ENCODE data around the gene GXYLT2. TPM values are rescaled to one million over a fixed set of nuclear protein-coding genes. Genes with fewer than 3 reads are reported as not detected.

Gene GXYLT2
- total and polyA plus RNA-seq, 2 donors (not counting 1 experiment from before 2014, with no cell fraction given), result not detected

DNA sequence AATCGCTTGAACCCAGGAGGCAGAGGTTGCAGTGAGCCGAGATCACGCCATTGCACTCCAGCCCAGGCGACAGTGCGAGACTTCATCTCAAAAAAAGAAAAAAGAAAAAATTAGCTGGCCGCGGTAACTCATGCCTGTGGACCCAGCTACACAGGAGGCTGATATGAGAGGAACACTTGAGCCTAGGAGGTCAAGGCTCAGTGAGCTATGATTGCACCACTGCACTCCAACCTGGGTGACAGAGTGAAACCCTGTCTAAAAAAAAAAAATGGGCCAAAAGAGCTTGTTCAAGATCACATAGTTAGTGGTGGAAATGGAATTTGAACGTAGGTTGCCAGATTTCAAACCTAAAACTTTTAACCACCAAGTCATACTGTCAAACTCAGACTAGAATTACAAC, 62.5 kb downstream of the GXYLT2 start:
- 90% methylated on average over 6 of the region's 8 CpGs for WGBS (ENCODE audit: insufficient coverage)
- DNase-seq, result no peak
- H3K4me3 Mint-ChIP-seq, result no peak overlapping the region
- Histone ChIP-seq H3K9ac (ENCODE audit: low read length) (no peak overlapping the region), H4K20me1 (ENCODE audit: control insufficient read depth, insufficient read depth, low read length, poor library complexity, severe bottlenecking) (no peaks in the 10 kb centered on the region), H3K36me3 (replicated peaks in 1 of 2; ENCODE audit: control extremely low read depth in 1 of 2, control insufficient read depth in 1 of 2, extremely low read depth in 1 of 2, insufficient read depth in 2 of 2, low read length in 1 of 2) (no peaks in the 10 kb centered on the region), H3K27me3 (replicated peaks in 1 of 4; ENCODE audit: control extremely low read depth in 1 of 4, control insufficient read depth in 3 of 4, insufficient read depth in 4 of 4, low read length in 3 of 4) (peaks cover 0 to 4% (median 0%) of the 10 kb centered on the region in 4 experiments), H3K79me2 (ENCODE audit: control insufficient read depth, insufficient read depth, low read length) (no peaks in the 10 kb centered on the region), H2AFZ (ENCODE audit: insufficient read depth, low read depth, low read length, poor library complexity, severe bottlenecking) (no peak overlapping the region), H3K9me3 (ENCODE audit: control extremely low read depth in 1 of 3, control insufficient read depth in 2 of 3, insufficient read depth in 1 of 3, low read length in 2 of 3) (no peaks in the 10 kb centered on the region), H3K4me3 (ENCODE audit: control extremely low read depth in 1 of 5, extremely low read depth in 1 of 5, insufficient read depth in 1 of 5, low read depth in 2 of 5, low read length in 4 of 5) (no peak overlapping the region), H3K27ac (ENCODE audit: low read length in 2 of 2) (no peak overlapping the region), H3K4me1 (ENCODE audit: control insufficient read depth in 2 of 2, insufficient read depth in 2 of 2, low read length in 2 of 2) (peaks cover 0 to 3% of the 10 kb centered on the region in 2 donors), H3K4me2 (replicated peaks; ENCODE audit: low read depth, low read length, poor library complexity, severe bottlenecking) (no peak overlapping the region)
- CTCF ChIA-PET, result no interaction called here
- H3K4me1 Mint-ChIP-seq, result peaks cover 9% of the 10 kb centered on the region
- intact Hi-C loops (cut with micrococcal nuclease), result no loop called here
- POLR2A ChIA-PET, result no interaction called here
- H3K27me3 Mint-ChIP-seq, result peaks cover 15% of the 10 kb centered on the region
- no peak for ATAC-seq (ENCODE audit: low read depth)
- TF ChIP-seq EZH2 (IDR thresholded peaks at IDR 0.05; ENCODE audit: borderline replicate concordance, insufficient read depth, low read depth, low read length, poor library complexity, severe bottlenecking), result no peak
- TF ChIP-seq, protein P1, sequence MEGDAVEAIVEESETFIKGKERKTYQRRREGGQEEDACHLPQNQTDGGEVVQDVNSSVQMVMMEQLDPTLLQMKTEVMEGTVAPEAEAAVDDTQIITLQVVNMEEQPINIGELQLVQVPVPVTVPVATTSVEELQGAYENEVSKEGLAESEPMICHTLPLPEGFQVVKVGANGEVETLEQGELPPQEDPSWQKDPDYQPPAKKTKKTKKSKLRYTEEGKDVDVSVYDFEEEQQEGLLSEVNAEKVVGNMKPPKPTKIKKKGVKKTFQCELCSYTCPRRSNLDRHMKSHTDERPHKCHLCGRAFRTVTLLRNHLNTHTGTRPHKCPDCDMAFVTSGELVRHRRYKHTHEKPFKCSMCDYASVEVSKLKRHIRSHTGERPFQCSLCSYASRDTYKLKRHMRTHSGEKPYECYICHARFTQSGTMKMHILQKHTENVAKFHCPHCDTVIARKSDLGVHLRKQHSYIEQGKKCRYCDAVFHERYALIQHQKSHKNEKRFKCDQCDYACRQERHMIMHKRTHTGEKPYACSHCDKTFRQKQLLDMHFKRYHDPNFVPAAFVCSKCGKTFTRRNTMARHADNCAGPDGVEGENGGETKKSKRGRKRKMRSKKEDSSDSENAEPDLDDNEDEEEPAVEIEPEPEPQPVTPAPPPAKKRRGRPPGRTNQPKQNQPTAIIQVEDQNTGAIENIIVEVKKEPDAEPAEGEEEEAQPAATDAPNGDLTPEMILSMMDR (IDR thresholded peaks at IDR 0.05), result no peak
- no peak overlapping the region for H3K27ac Mint-ChIP-seq
- no peaks in the 10 kb centered on the region for H3K9me3 Mint-ChIP-seq (ENCODE audit: insufficient read depth)

DNA sequence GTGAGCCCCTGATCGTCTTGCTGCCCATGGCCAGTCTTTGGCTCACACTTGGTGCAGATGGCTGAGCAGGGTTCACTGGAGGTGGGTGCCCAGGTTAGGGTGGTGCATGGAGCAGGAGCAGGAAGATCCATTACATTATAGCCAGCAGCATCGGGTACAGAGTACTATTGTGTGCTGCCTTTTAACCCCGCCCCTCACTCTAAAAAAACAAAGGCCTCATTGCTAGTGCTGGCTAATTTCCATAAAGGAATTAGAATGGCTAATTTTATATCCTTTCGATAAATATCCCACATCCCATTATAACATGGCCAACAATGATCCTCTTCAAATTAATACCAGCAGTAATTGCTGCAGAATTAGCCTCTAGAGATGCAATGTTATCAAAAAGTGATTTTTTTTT, 63.0 kb downstream of the GXYLT2 start:
- no peak overlapping the region for H2AFZ ChIP-seq (ENCODE audit: insufficient read depth, low read depth, low read length, poor library complexity, severe bottlenecking)
- ATAC-seq (ENCODE audit: low read depth), result no peak
- WGBS (ENCODE audit: insufficient coverage), result no CpG with 5 or more reads among the region's 4 CpGs
- H3K4me2 ChIP-seq (replicated peaks; ENCODE audit: low read depth, low read length, poor library complexity, severe bottlenecking), result no peak overlapping the region
- no peaks in the 10 kb centered on the region for H3K79me2 ChIP-seq (ENCODE audit: control insufficient read depth, insufficient read depth, low read length)
- peaks cover 16% of the 10 kb centered on the region for H3K27me3 Mint-ChIP-seq
- H3K27ac Mint-ChIP-seq, result no peak overlapping the region
- no peak overlapping the region for H3K27ac ChIP-seq (ENCODE audit: low read length in 2 of 2)
- no peak overlapping the region for H3K4me3 ChIP-seq (ENCODE audit: control extremely low read depth in 1 of 5, extremely low read depth in 1 of 5, insufficient read depth in 1 of 5, low read depth in 2 of 5, low read length in 4 of 5)
- no peak overlapping the region for H3K4me3 Mint-ChIP-seq
- H3K4me1 Mint-ChIP-seq, result peaks cover 9% of the 10 kb centered on the region
- no peaks in the 10 kb centered on the region for H3K9me3 Mint-ChIP-seq (ENCODE audit: insufficient read depth)
- no peaks in the 10 kb centered on the region for H3K9me3 ChIP-seq (ENCODE audit: control extremely low read depth in 1 of 3, control insufficient read depth in 2 of 3, insufficient read depth in 1 of 3, low read length in 2 of 3)
- intact Hi-C loops (cut with micrococcal nuclease), result no loop called here
- DNase-seq, result no peak
- no peak overlapping the region for H3K9ac ChIP-seq (ENCODE audit: low read length)
- ChIA-PET CTCF (no interaction called here), POLR2A (no interaction called here)
- H3K4me1 ChIP-seq (ENCODE audit: control insufficient read depth in 2 of 2, insufficient read depth in 2 of 2, low read length in 2 of 2), result peaks cover 0 to 3% of the 10 kb centered on the region in 2 donors
- TF ChIP-seq EZH2 (IDR thresholded peaks at IDR 0.05; ENCODE audit: borderline replicate concordance, insufficient read depth, low read depth, low read length, poor library complexity, severe bottlenecking), result no peak
- TF ChIP-seq, protein P1 (IDR thresholded peaks at IDR 0.05), result no peak
- H3K36me3 ChIP-seq (replicated peaks in 1 of 2; ENCODE audit: control extremely low read depth in 1 of 2, control insufficient read depth in 1 of 2, extremely low read depth in 1 of 2, insufficient read depth in 2 of 2, low read length in 1 of 2), result no peaks in the 10 kb centered on the region
- H3K27me3 ChIP-seq (replicated peaks in 1 of 4; ENCODE audit: control extremely low read depth in 1 of 4, control insufficient read depth in 3 of 4, insufficient read depth in 4 of 4, low read length in 3 of 4), result peaks cover 0 to 4% (median 0%) of the 10 kb centered on the region in 4 experiments
- H4K20me1 ChIP-seq (ENCODE audit: control insufficient read depth, insufficient read depth, low read length, poor library complexity, severe bottlenecking), result no peaks in the 10 kb centered on the region

Measured in B cell (primary cell).